ENCODE results near the gene DUSP22.

DNA sequence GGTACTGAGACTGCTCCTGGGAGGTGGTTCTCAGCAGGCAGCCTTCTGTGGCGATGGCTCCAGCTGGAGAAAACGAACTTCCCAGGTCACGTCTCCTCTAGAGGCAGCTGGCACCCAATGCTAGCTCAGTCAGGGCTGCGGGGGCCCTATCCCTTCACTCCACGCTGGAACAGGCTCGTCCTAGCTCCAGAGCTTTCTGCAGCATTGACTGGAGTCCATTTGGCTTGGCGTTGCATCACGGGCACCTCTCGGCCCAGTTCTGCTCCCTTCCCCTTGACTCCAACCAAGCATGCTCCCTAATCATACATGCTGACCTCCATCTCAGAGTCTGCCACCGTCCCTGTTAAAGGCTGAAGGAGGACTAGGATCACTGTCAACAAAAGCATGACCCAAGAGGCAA, 93.3 kb downstream of the DUSP22 start:
- TF ChIP-seq, protein P1, sequence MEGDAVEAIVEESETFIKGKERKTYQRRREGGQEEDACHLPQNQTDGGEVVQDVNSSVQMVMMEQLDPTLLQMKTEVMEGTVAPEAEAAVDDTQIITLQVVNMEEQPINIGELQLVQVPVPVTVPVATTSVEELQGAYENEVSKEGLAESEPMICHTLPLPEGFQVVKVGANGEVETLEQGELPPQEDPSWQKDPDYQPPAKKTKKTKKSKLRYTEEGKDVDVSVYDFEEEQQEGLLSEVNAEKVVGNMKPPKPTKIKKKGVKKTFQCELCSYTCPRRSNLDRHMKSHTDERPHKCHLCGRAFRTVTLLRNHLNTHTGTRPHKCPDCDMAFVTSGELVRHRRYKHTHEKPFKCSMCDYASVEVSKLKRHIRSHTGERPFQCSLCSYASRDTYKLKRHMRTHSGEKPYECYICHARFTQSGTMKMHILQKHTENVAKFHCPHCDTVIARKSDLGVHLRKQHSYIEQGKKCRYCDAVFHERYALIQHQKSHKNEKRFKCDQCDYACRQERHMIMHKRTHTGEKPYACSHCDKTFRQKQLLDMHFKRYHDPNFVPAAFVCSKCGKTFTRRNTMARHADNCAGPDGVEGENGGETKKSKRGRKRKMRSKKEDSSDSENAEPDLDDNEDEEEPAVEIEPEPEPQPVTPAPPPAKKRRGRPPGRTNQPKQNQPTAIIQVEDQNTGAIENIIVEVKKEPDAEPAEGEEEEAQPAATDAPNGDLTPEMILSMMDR (IDR thresholded peaks at IDR 0.05): no peak
- no peak for TF ChIP-seq POLR2A (IDR thresholded peaks at IDR 0.05)
